Upper lobe of right lung (tissue), 1 donor: Measurements from ENCODE around the gene NAPSA. TPM values are rescaled to one million over a fixed set of nuclear protein-coding genes. Genes with fewer than 3 reads are reported as not detected.
"Not testable (repeated sequence)": the region's sequence is repeated elsewhere in the genome, so short reads cannot be mapped to it uniquely, and the experiment has no call there.

Experiments
- ATAC-seq: fragments of 200-7000 bp; cut with Tn5 transposase; one replicate; pipeline ENCODE4 v1.9.1; 2020; ENCODE audit warnings: mild to moderate bottlenecking, moderate library complexity
- DNase-seq: peaks from one replicate; pipeline ENCODE4 v3.0.0-alpha.2; 2020
- H3K27ac ChIP-seq: fragments of 200-600 bp; one replicate; pipeline ENCODE4 v1.8.0; 2022
- H3K27me3 ChIP-seq: fragments of 200-600 bp; one replicate; pipeline ENCODE4 v1.8.0; 2022; ENCODE audit warnings: mild to moderate bottlenecking
- H3K36me3 ChIP-seq: fragments of 200-600 bp; one replicate; pipeline ENCODE4 v1.8.0; 2022
- H3K4me1 ChIP-seq: fragments of 200-600 bp; one replicate; pipeline ENCODE4 v1.8.0; 2022
- H3K4me3 ChIP-seq: fragments of 200-600 bp; one replicate; pipeline ENCODE4 v1.8.0; 2022; ENCODE audit warnings: mild to moderate bottlenecking
- H3K9me3 ChIP-seq: fragments of 200-600 bp; one replicate; pipeline ENCODE4 v1.8.0; 2022
- CTCF ChIP-seq: fragments of 200-600 bp; IDR thresholded peaks from one replicate; pipeline ENCODE4 v1.8.0; 2022; ENCODE audit warnings: antibody characterized with exemption
- intact Hi-C: fragments of 100-400 bp; cut with DNase I; formaldehyde crosslinking; loops from one replicate; pipeline ENCODE4 v1.11.0; 2022
- total RNA-seq: library from RNA; stranded (reverse); fragmentation: NEBNext Ultra II Directional; extraction: Animal tissue kit (Norgen Biotek cat#: 25700); gene quantifications from one replicate; pipeline ENCODE4 v1.2.1, GENCODE V29; 2021
- donor health status: DM: no; HTN: yes; CAD: no; lungs with severe emphysema.

Gene NAPSA
- total RNA-seq, 1 donor from 2014 or later, result 1,895 TPM

GRCh38 chr19:50331221-50331993, 34.0 kb downstream of the NAPSA start:
- H3K27ac ChIP-seq, result peak overlapping the region; percentile 83
- TF ChIP-seq CTCF, result no peak
- H3K4me3 ChIP-seq, result peak overlapping the region; percentile 45
- intact Hi-C loops, result no loop called here
- ATAC-seq, result no peak
- peaks cover 10% of the 10 kb centered on the region for H3K27me3 ChIP-seq
- H3K4me1 ChIP-seq, result peaks cover 23% of the 10 kb centered on the region
- H3K9me3 ChIP-seq, result no peaks in the 10 kb centered on the region
- DNase-seq, result peak; percentile 50
- no peaks in the 10 kb centered on the region for H3K36me3 ChIP-seq

GRCh38 chr19:50330365-50331078, 34.9 kb downstream of the NAPSA start:
- peaks cover 31% of the 10 kb centered on the region for H3K4me1 ChIP-seq
- peaks cover 10% of the 10 kb centered on the region for H3K27me3 ChIP-seq
- TF ChIP-seq CTCF, result no peak
- intact Hi-C loops, result no loop called here
- peak overlapping the region; percentile 58 for H3K27ac ChIP-seq
- ATAC-seq (peak; percentile 55), DNase-seq (peak; percentile 95)
- H3K9me3 ChIP-seq, result no peaks in the 10 kb centered on the region
- H3K4me3 ChIP-seq, result peak overlapping the region; percentile 45
- H3K36me3 ChIP-seq, result no peaks in the 10 kb centered on the region

- Histone ChIP-seq H3K27ac (peak overlapping the region; percentile 58), H3K4me3 (peak overlapping the region; percentile 45), H3K4me1 (peaks cover 31% of the 10 kb centered on the region)
- H3K9me3 ChIP-seq, intact Hi-C loops, DNase-seq, ATAC-seq, H3K27me3 ChIP-seq, H3K36me3 ChIP-seq: not testable (repeated sequence)
Observed at GRCh38 chr19:50329926-50330294, 35.5 kb downstream of the NAPSA start.

- H3K4me3 ChIP-seq, result peak within 1 kb of the TSS; percentile 46
- H3K9me3 ChIP-seq, result no peaks in the 10 kb centered on the region
- H3K36me3 ChIP-seq, result no peaks in the 10 kb centered on the region
- intact Hi-C loops, result no loop called here
- ATAC-seq (peak; percentile 84), DNase-seq (peak; percentile 100)
- H3K27ac ChIP-seq, result peak within 1 kb of the TSS; percentile 58
- peaks cover 10% of the 10 kb centered on the region for H3K27me3 ChIP-seq
- H3K4me1 ChIP-seq, result peaks cover 31% of the 10 kb centered on the region
- no peak for TF ChIP-seq CTCF
Observed at GRCh38 chr19:50329146-50329925, 36.1 kb downstream of the NAPSA start, which contains the start of gene KCNC3. Gene KCNC3, minus strand, starts transcription at chr19:50329377. Its CDS starts 295 bp downstream, at chr19:50329082.

- H3K9me3 ChIP-seq, result no peaks in the 10 kb centered on the region
- H3K27me3 ChIP-seq, result peaks cover 10% of the 10 kb centered on the region
- peak overlapping the region; percentile 46 for H3K4me3 ChIP-seq
- no peak for TF ChIP-seq CTCF
- H3K36me3 ChIP-seq, result no peaks in the 10 kb centered on the region
- intact Hi-C loops, result no loop called here
- H3K4me1 ChIP-seq, result peaks cover 31% of the 10 kb centered on the region
- ATAC-seq (no peak), DNase-seq (no peak)
- no peak overlapping the region for H3K27ac ChIP-seq
Observed at GRCh38 chr19:50328873-50329145, 36.6 kb downstream of the NAPSA start.
